ENCODE data around the gene ALDH9A1. TPM values are rescaled to one million over a fixed set of nuclear protein-coding genes. Genes with fewer than 3 reads are reported as not detected.
A peak's percentile ranks its signal among the peaks of the same experiment; 100 is the strongest.
"Not testable (repeated sequence)": the region's sequence is repeated elsewhere in the genome, so short reads cannot be mapped to it uniquely, and the experiment has no call there.

ALDH9A1 gene
- polyA plus RNA-seq, 3 donors = 93.0 to 131 (median 115) TPM

DNA sequence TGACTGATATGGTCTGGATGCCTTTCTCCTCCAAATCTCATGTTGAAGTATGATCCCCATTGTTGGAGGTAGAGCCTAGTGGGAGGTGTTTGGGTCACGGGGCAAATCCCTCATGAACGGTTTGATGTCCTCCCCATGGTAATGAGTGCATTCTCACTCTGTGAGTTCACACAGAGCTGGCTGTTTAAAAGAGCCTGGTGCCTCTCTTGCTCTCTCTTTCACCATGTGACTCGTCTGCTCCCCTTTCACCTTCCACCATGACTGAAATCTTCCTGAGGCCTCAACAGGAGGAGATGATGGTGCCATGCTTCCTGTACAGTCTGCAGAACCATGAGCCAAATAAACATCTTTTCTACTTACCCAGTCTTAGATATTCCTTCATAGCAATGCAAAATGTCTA is 30.2 kb downstream of the ALDH9A1 start:
- DNase-seq (ENCODE audit: extremely low read depth in 1 of 11, low read depth in 9 of 11, low spot score in 4 of 11) = no peak

GRCh38 chr1:165666152-165666825 is 32.1 kb downstream of the ALDH9A1 start:
- DNase-seq (ENCODE audit: extremely low read depth in 1 of 11, low read depth in 9 of 11, low spot score in 4 of 11) = no peak

DNA sequence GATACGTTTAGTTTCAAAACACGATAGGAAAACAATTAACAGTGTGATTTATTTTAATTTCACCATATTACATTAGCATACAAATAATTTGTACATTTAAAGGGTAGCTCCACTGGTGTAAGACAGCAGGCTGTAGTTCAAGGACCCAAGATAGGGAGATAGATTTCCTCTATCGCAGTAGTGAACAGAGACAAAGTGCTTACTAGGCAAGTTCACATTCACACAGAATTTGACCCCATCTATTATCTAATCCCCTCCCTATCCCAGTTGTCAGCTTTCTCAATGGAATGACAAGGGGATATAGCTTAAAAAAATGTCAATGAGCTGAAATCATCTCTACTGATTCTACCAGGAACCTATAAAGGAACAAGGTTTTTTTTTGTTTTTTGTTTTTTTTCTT is 36.2 kb downstream of the ALDH9A1 start:
- DNase-seq (ENCODE audit: extremely low read depth in 1 of 11, low read depth in 9 of 11, low spot score in 4 of 11) = no peak

- DNase-seq (ENCODE audit: extremely low read depth in 1 of 11, low read depth in 9 of 11, low spot score in 4 of 11) = no peak
Measured at GRCh38 chr1:165661703-165662102, 36.7 kb downstream of the ALDH9A1 start.

GRCh38 chr1:165659581-165659895 is 38.8 kb downstream of the ALDH9A1 start:
- DNase-seq (ENCODE audit: extremely low read depth in 1 of 11, low read depth in 9 of 11, low spot score in 4 of 11) = no peak

DNA sequence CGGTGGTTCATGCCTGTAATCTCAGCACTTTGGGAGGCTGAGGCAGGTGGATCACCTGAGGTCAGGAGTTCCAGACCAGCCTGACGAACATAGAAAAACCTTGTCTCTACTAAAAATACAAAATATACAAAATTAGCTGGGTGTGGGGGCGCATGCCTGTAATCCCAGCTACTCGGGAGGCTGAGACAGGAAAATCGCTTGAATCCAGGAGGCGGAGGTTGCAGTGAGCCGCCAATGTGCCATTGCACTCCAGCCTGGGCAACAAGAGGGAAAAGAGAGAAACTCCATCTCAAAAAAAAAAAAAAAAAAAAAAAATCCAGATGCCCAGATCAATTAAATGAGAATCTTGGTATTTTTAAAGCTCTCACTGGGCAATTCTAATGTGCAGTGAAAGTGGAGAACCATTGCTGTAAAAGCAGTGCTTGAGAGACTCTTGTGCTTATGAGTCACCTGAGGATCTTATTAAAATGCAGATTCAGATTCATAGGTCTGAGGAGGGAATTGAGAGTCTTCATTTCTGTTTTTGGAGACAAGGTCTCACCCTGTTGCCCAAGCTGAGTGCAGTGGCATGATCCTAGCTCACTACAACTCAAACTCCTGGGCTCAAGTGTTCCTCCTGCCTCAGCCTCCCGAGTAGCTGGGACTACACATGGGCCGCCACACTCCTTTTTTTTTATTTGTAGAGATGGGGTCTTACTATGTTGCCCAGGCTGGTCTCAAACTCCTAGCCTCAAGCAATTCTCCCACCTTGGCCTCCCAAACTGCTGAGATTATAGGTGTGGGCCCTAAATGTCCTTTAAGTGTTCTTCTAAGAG is 39.4 kb downstream of the ALDH9A1 start:
- DNase-seq (ENCODE audit: extremely low read depth in 1 of 11, low read depth in 9 of 11, low spot score in 4 of 11) = not testable (repeated sequence)

DNA sequence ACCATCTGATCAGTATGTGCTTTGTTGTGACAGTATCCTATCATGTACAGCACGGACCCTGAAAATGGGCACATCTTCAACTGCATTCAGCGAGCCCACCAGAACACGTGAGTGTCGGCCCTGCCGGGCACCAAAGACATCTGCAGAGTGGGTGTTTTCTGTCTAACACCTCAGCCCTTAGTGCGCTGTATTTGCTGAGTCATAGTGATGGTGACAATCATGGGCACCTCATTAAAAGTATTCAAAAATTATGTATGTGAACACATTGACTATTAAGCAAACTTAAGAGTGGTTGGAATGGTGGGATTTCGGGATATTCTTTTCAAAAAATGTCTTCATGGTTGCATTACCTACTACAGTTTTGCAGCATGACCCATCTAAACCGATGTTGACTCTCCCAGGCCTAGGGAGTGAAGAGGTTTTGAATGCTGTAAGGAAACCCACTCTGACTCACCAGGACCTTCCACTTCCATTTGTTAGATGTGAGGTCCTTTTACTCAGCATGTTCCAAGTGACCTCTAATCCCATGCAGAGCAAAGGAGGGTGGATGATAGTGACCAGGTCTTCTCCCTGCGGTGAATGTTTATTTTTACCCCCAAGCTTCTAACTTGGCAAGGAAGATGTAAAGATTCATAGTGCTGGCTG is 47.3 kb downstream of the ALDH9A1 start:
- no peak for DNase-seq (ENCODE audit: extremely low read depth in 1 of 11, low read depth in 9 of 11, low spot score in 4 of 11)

DNA sequence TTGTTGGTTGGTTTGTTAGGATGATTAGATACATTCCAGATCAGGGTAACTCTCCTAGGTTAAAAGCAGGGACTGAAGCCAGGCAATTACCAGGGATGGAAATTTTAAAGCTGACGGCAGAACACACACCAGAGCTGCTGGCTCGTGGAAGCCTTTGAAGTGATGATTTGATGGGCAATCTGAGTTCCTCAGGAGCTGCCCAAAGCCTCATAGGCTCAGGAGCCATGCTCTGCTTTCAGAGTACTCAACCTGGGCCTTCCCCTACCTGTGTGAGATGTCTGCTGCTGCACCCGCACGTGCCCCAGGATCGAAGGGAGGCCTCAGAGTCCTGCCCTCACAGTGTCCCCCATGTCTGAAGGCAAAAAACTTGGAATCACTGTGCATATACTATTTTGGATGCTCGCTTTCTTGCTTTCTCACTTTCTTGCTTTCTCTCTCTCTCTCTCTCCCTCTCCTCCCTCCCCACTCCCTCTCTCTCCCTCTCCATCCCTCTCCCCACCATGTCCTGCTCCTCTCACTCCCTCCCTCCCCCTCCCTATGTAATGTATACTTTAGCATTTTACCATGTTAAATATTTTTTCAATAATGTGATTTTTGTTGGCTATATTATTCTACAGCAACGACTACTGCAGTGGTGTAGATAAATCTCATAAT is 49.3 kb downstream of the ALDH9A1 start:
- no peak for DNase-seq (ENCODE audit: extremely low read depth in 1 of 11, low read depth in 9 of 11, low spot score in 4 of 11)

- DNase-seq (ENCODE audit: extremely low read depth in 1 of 11, low read depth in 9 of 11, low spot score in 4 of 11) = no peak
Measured at GRCh38 chr1:165647970-165648369, 50.4 kb downstream of the ALDH9A1 start.

DNA sequence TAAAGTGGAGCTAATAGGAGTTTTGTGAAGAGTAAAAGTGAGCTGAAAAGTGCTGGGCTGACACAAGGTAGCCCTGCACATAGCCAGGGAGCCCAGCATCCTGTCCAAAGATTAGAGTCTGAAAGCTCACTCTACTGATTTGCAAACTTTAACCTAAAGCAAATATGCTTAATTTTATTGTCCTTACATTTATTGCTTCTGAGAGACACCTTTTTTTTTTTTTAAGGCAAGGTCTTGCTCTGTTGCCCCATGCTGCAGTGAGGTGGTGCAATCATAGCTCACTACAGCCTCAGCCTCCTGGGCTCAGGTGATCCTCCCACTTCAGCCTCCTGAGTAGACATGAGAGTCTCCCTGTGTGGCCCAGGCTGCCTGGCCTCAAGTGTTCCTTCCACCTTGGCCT is 50.8 kb downstream of the ALDH9A1 start:
- DNase-seq (ENCODE audit: extremely low read depth in 1 of 11, low read depth in 9 of 11, low spot score in 4 of 11) = no peak

DNA sequence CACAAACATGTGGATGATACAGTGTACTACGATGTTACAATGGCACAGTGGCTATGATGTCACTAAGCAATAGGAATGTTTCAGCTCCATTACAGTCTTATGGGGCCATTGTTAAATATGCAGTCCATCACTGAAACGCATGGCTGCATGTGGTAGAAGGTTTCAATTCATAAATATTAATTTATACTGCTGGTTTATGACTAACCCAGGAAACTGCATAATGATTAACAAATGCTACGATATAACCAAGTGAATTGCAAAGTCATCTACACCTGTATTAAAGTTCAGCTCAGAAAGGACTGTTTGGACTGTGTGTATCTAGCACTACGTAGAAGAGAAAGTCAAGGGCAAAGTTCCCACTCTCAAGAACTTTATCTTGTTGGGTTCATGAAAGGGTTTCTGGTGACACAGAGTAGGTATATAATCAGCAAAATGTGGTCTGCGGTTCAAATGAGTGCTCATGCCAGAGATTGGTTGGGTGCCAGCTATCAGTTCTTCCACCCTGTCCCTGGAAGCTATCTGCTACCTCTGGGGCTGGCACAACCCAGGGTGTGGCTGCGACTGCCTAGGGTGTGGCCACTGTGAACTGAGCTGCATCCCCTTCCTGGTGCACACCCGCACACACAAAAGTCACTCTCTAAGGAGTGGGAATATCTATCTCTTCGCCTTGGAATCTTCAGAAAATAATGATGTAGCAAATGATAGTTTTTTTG is 52.6 kb downstream of the ALDH9A1 start:
- peak in 3 of 11 donors; percentile 18 to 36 (median 28) for DNase-seq (ENCODE audit: extremely low read depth in 1 of 11, low read depth in 9 of 11, low spot score in 4 of 11)

DNA sequence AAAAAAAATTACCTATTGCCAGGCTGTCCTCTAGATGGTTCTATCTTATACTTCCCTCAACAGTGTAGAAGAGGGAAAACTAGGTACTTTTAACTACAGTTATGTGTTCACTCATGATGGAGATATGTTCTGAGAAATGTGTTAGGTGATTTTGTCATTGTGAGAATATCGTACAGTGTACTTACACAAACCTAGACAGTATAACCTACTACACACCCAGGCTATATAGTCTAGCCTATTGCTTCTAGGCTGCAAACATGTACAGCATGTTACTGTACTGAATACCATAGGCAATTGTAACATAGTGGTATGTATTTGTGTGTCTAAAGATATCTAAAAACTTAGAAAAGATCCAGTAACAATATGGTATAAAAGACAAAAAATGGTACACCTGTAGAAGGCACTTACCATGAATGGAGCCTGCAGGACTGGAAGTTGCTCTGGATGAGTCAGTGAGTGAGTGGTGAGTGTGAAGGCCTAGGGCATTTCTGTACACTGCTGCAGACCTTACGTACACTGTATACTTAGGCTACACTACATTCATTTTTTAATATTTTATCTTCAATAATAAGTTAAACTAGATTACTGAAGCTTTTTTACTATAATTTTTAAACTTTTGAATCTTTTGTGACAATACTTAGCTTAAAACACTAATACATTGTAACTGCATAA is 54.2 kb downstream of the ALDH9A1 start:
- DNase-seq (ENCODE audit: extremely low read depth in 1 of 11, low read depth in 9 of 11, low spot score in 4 of 11) = no peak

DNA sequence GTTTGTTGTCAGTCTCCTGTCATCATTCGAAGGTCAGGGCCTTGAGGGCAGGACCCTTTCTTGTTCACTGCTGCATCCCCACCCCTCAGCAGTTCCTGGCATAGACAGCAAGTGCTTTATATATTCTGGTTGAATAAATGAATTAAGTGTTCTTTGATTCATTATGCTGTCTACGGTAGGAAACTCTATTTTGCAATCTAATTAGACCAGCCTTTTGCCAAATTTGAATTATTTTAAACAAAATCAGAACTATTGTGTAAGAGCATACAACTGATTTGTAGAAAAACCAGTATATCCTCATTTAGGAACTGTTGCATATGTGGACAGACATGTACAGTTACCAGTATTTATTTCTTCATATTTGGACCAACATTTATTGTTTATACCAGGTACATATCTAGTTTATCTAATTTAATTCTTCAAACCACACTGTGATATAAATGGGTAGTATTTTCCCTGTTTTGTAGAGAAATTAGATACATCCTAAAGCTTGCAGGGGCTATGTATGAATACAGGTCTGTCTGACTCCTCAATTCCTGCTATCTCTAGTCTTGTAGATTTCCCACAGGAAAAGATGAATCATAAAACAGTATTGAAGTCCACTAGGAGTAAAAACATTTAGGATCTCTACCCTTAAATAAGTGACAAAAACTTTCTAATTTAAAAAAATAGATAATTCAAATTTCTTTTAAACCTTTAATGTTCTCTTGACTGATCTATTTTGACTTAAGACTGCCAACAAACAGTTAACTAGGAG is 57.0 kb downstream of the ALDH9A1 start:
- no peak for DNase-seq (ENCODE audit: extremely low read depth in 1 of 11, low read depth in 9 of 11, low spot score in 4 of 11)

DNA sequence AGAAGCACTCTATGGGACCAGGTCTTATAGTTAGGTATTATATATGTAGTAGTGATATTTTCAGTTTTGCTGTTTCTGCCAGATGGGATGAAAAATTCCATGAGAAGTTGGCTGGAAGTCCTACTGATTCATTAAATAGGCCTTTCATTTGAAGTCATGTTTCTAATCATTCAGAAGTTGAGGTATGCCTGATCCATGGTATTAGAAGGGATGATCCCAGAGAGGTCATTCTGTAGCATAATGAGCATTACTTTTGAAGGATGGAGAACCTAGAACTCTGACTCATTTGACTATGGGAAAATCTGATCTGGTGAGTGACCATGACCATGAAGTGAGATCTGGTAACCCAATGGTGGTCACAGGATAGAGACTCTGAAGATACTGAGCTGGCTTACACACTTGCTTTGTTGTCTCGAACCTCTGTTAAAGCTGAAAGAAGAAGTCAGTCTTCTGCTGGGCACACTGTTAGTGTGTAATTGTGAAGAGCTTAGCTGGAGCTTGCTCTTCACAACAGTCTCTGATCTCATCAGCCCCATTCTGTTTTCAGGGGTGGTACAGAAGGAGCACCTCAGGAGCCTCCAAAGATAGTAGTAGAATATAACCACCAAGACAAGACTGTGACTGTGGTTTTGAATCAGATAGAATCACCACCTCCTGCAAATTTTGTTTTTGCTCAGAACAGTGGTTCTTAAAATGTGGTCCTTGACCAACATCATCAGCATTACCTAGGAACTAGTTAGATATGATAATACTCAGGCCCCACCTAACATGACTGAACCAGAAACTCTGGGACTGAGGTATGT is 58.3 kb downstream of the ALDH9A1 start:
- no peak for DNase-seq (ENCODE audit: extremely low read depth in 1 of 11, low read depth in 9 of 11, low spot score in 4 of 11)

DNA sequence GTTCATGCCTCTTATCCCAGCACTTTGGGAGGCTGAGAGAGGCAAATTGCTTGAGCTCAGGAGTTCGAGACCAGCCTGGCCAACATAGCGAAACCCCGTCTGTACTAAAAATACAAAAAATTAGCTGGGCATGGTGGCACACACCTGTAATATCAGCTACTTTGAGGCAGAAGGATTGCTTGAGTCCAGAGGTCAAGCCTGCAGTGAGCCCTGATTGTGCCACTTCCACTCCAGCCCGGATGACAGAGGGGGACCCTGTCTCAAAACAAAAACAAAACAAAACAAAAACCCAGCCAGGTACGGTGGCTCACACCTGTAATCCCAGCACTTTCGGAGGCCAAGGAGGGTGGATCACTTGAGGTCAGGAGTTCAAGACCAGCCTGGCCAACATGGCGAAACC is 60.2 kb downstream of the ALDH9A1 start:
- DNase-seq (ENCODE audit: extremely low read depth in 1 of 11, low read depth in 9 of 11, low spot score in 4 of 11) = not testable (repeated sequence)

GRCh38 chr1:165637427-165637826 is 60.9 kb downstream of the ALDH9A1 start:
- no peak for DNase-seq (ENCODE audit: extremely low read depth in 1 of 11, low read depth in 9 of 11, low spot score in 4 of 11)

DNA sequence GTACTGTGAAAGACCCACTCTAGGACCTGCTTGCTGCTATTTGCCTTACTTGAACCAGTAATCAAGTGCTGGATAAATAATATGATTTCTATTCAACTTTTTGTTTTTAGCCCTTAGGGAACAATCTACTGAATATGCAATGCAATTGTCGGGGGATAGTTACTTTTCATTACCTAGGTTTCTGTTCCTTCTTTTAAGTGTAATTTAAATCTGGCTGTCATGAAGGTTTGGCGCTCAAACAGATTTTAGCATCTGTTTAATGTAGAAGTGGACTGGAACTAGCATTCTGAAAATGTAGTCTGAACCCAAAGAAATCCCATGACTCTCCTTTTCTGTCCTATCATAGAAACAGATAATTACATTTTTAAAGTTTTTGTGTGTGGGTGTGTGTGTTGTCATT is 62.5 kb downstream of the ALDH9A1 start:
- no peak for DNase-seq (ENCODE audit: extremely low read depth in 1 of 11, low read depth in 9 of 11, low spot score in 4 of 11)

All from renal cortex interstitium (tissue), 11 donors.